ENCODE results near the gene SOX13.

SOX13 gene

GRCh38 chr1:204155881-204156280 is 83.0 kb downstream of the SOX13 start:
- DNase-seq, result no peak

GRCh38 chr1:204157962-204158361 is 85.0 kb downstream of the SOX13 start:
- no peak for DNase-seq

- DNase-seq, result no peak
Observed at GRCh38 chr1:204161609-204162493, 88.9 kb downstream of the SOX13 start.

GRCh38 chr1:204162494-204163074 is 89.7 kb downstream of the SOX13 start:
- DNase-seq, result peak; percentile 79

GRCh38 chr1:204166219-204166618 is 93.3 kb downstream of the SOX13 start, which contains the start of gene REN:
Gene REN, minus strand, starts transcription at chr1:204166337. Its CDS starts 44 bp downstream, at chr1:204166293.
- no peak for DNase-seq

- no peak for DNase-seq
Observed at GRCh38 chr1:204167730-204168129, 94.8 kb downstream of the SOX13 start.

- no peak for DNase-seq
Observed at GRCh38 chr1:204169858-204170257, 96.9 kb downstream of the SOX13 start.

GRCh38 chr1:204170494-204171155 is 97.7 kb downstream of the SOX13 start:
- no peak for DNase-seq

- DNase-seq, result no peak
Observed at GRCh38 chr1:204171751-204172178, 98.8 kb downstream of the SOX13 start.

- no peak for DNase-seq
Observed at GRCh38 chr1:204172404-204173029, 99.6 kb downstream of the SOX13 start.

GRCh38 chr1:204174958-204175357 is 102.0 kb downstream of the SOX13 start:
- no peak for DNase-seq

- no peak for DNase-seq
Observed at GRCh38 chr1:204176049-204176448, 103.1 kb downstream of the SOX13 start.

- DNase-seq, result no peak
Observed at GRCh38 chr1:204177133-204177532, 104.2 kb downstream of the SOX13 start.
